HEK293 (cell line): ENCODE data around the gene ALOX12B.

ENCODE experiments used
- CTCF ChIA-PET: fragments of 350-600 bp; formaldehyde crosslinking; extraction: SDS; loops from one replicate; lab custom pipeline; 2021; ENCODE audit warnings: antibody characterized with exemption; lab: Yijun Ruan, JAX
- POLR2A ChIA-PET: fragments of 300-600 bp; formaldehyde crosslinking; extraction: SDS; loops from one replicate; lab custom pipeline; 2020; ENCODE audit warnings: antibody characterized with exemption, inconsistent platforms; lab: Yijun Ruan, JAX
- H3K27ac ChIP-seq: fragments of 200-500 bp; sonication (Bioruptor generic); 2 replicates; pipeline ENCODE4 v1.5.1; 2014; ENCODE audit warnings: low read depth, low read length, control low read depth, inconsistent platforms; ENCODE audit errors: extremely low read depth
- H3K36me3 ChIP-seq, 2 experiments: fragments of 200-500 bp in 1 of 2; sonication (Bioruptor generic) in 1 of 2; 1 replicate in 1 of 2; 2 replicates in 1 of 2; pipeline ENCODE4 v1.5.1; 2014 to 2017; ENCODE audit warnings: inconsistent platforms in 2 of 2, low read length in 2 of 2; ENCODE audit not compliant: control insufficient read depth in 2 of 2, insufficient read depth in 1 of 2
- H3K4me1 ChIP-seq: fragments of 200-500 bp; sonication (Bioruptor generic); 2 replicates; pipeline ENCODE4 v1.5.1; 2014; ENCODE audit warnings: mild to moderate bottlenecking, low read length, inconsistent platforms; ENCODE audit not compliant: control insufficient read depth, insufficient read depth
- H3K4me3 ChIP-seq: 2 replicates; pipeline ENCODE4 v1.5.1; 2011; ENCODE audit warnings: low read depth, mild to moderate bottlenecking, control low read depth, low read length, moderate library complexity
- H3K9me3 ChIP-seq: fragments of 200-500 bp; sonication (Bioruptor generic); 2 replicates; pipeline ENCODE4 v1.5.1; 2014; ENCODE audit warnings: low read depth, low read length, inconsistent platforms; ENCODE audit not compliant: control insufficient read depth, insufficient read depth
- GLIS1 ChIP-seq: fragments of 450-650 bp; formaldehyde crosslinking; IDR thresholded peaks from 2 replicates; pipeline ENCODE4 v1.5.1; 2016; ENCODE audit warnings: missing biosample characterization, missing genetic modification characterization
- KLF16 ChIP-seq: fragments of 450-650 bp; formaldehyde crosslinking; IDR thresholded peaks from 2 replicates; pipeline ENCODE4 v1.5.1; 2017; ENCODE audit warnings: missing biosample characterization, missing genetic modification characterization
- OSR2 ChIP-seq: fragments of 450-650 bp; formaldehyde crosslinking; IDR thresholded peaks from 2 replicates; pipeline ENCODE4 v1.5.1; 2016; ENCODE audit warnings: missing biosample characterization, missing genetic modification characterization
- SP2 ChIP-seq: fragments of 450-650 bp; formaldehyde crosslinking; IDR thresholded peaks from 2 replicates; pipeline ENCODE4 v1.5.1; 2016; ENCODE audit warnings: missing biosample characterization, missing genetic modification characterization
- ZIC2 ChIP-seq: fragments of 450-650 bp; formaldehyde crosslinking; IDR thresholded peaks from 2 replicates; pipeline ENCODE4 v1.5.1; 2016; ENCODE audit warnings: missing biosample characterization, missing genetic modification characterization
- ZNF23 ChIP-seq: fragments of 450-650 bp; formaldehyde crosslinking; IDR thresholded peaks from 2 replicates; pipeline ENCODE4 v1.5.1; 2016; ENCODE audit warnings: missing biosample characterization, missing genetic modification characterization, borderline replicate concordance
- ZNF239 ChIP-seq: fragments of 450-650 bp; formaldehyde crosslinking; IDR thresholded peaks from 2 replicates; pipeline ENCODE4 v1.5.1; 2016; ENCODE audit warnings: missing biosample characterization, missing genetic modification characterization
- ZNF37A ChIP-seq: fragments of 450-650 bp; IDR thresholded peaks from 2 replicates; pipeline ENCODE4 v1.5.1; 2018; ENCODE audit warnings: missing biosample characterization, missing genetic modification characterization
- ZNF510 ChIP-seq: fragments of 450-650 bp; formaldehyde crosslinking; IDR thresholded peaks from 2 replicates; pipeline ENCODE4 v1.5.1; 2018; ENCODE audit warnings: mild to moderate bottlenecking, missing genetic modification characterization, missing biosample characterization; ENCODE audit not compliant: insufficient replicate concordance
- ZNF560 ChIP-seq: fragments of 450-650 bp; formaldehyde crosslinking; IDR thresholded peaks from 2 replicates; pipeline ENCODE4 v1.5.1; 2017; ENCODE audit warnings: missing biosample characterization, missing genetic modification characterization, borderline replicate concordance
- ZNF561 ChIP-seq: fragments of 450-650 bp; IDR thresholded peaks from 2 replicates; pipeline ENCODE4 v1.5.1; 2018; ENCODE audit warnings: missing biosample characterization, missing genetic modification characterization, borderline replicate concordance
- ZNF596 ChIP-seq: fragments of 450-650 bp; IDR thresholded peaks from 2 replicates; pipeline ENCODE4 v1.5.0; 2018; ENCODE audit warnings: missing biosample characterization, mild to moderate bottlenecking, missing genetic modification characterization, moderate library complexity
- ZSCAN16 ChIP-seq: fragments of 450-650 bp; formaldehyde crosslinking; IDR thresholded peaks from 2 replicates; pipeline ENCODE4 v1.5.1; 2016; ENCODE audit warnings: missing biosample characterization, missing genetic modification characterization
- TF ChIP-seq, protein P1 (sequence below): fragments of 450-650 bp; formaldehyde crosslinking; conservative IDR thresholded peaks from 2 replicates; pipeline ENCODE4 v1.5.1; 2016; ENCODE audit warnings: low read depth, missing biosample characterization, missing genetic modification characterization
- TF ChIP-seq, protein P2 (sequence below): fragments of 450-650 bp; formaldehyde crosslinking; IDR thresholded peaks from 2 replicates; pipeline ENCODE4 v1.5.1; 2017; ENCODE audit warnings: missing biosample characterization, missing genetic modification characterization
- TF ChIP-seq, protein P3 (sequence below): fragments of 450-650 bp; formaldehyde crosslinking; IDR thresholded peaks from 2 replicates; pipeline ENCODE4 v1.5.1; 2017; ENCODE audit warnings: missing biosample characterization, missing genetic modification characterization
- TF ChIP-seq, protein P4 (sequence below): fragments of 450-650 bp; formaldehyde crosslinking; IDR thresholded peaks from 2 replicates; pipeline ENCODE4 v1.5.1; 2016; ENCODE audit warnings: missing biosample characterization, missing genetic modification characterization, borderline replicate concordance
- TF ChIP-seq, protein P5 (sequence below): fragments of 450-650 bp; formaldehyde crosslinking; IDR thresholded peaks from 2 replicates; pipeline ENCODE4 v1.5.1; 2016; ENCODE audit warnings: missing biosample characterization, missing genetic modification characterization

The ALOX12B gene

DNA sequence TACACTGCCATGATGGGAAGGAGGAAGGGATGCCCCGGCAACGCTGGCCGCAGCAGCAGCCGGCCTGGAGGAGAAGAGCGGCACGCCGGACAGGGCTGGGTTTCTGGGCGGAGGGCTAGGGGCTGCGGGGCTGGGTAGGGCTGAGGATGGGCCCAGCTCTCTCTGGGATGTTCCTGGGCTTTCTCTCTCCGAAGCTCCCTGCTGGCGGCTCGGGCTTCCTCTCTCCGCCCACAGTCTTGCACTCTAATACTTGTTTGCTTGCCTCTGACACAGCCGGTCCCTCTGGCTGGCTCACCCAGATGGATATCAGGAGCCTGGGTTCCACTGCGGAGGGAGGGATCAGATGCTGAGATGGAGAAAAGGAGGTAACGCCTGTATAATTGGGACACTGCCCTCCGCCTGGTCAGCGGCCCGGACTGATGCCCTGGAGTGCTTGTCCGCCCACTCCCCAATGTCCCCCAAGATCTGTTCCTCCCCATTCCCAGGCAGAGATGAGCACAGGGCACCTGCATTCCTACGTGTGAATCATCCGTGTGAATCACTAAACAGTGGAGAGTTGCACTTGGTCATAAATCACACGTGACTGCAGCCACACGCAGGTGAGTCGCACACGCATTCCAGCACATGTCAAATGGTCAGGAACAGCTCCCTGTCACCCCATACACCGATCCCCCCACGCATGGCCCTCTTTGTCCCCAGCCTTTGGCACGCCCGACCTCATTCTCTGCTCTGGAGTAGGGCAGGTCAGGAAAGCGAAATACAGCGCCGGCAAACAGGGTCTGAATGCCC lies 30.7 kb upstream of the ALOX12B start, which contains the start of gene ALOXE3 (continued):
- TF ChIP-seq, protein P1, sequence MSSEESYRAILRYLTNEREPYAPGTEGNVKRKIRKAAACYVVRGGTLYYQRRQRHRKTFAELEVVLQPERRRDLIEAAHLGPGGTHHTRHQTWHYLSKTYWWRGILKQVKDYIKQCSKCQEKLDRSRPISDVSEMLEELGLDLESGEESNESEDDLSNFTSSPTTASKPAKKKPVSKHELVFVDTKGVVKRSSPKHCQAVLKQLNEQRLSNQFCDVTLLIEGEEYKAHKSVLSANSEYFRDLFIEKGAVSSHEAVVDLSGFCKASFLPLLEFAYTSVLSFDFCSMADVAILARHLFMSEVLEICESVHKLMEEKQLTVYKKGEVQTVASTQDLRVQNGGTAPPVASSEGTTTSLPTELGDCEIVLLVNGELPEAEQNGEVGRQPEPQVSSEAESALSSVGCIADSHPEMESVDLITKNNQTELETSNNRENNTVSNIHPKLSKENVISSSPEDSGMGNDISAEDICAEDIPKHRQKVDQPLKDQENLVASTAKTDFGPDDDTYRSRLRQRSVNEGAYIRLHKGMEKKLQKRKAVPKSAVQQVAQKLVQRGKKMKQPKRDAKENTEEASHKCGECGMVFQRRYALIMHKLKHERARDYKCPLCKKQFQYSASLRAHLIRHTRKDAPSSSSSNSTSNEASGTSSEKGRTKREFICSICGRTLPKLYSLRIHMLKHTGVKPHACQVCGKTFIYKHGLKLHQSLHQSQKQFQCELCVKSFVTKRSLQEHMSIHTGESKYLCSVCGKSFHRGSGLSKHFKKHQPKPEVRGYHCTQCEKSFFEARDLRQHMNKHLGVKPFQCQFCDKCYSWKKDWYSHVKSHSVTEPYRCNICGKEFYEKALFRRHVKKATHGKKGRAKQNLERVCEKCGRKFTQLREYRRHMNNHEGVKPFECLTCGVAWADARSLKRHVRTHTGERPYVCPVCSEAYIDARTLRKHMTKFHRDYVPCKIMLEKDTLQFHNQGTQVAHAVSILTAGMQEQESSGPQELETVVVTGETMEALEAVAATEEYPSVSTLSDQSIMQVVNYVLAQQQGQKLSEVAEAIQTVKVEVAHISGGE (tag by site-specific recombination) = peak; percentile 34; the same call in 1 of the 2 replicates
- TF ChIP-seq KLF16 (tag by site-specific recombination) = 0 out of 2 replicates have a peak, but pooled peaks have one; percentile 22
- TF ChIP-seq, protein P2, sequence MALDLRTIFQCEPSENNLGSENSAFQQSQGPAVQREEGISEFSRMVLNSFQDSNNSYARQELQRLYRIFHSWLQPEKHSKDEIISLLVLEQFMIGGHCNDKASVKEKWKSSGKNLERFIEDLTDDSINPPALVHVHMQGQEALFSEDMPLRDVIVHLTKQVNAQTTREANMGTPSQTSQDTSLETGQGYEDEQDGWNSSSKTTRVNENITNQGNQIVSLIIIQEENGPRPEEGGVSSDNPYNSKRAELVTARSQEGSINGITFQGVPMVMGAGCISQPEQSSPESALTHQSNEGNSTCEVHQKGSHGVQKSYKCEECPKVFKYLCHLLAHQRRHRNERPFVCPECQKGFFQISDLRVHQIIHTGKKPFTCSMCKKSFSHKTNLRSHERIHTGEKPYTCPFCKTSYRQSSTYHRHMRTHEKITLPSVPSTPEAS = no peak

DNA sequence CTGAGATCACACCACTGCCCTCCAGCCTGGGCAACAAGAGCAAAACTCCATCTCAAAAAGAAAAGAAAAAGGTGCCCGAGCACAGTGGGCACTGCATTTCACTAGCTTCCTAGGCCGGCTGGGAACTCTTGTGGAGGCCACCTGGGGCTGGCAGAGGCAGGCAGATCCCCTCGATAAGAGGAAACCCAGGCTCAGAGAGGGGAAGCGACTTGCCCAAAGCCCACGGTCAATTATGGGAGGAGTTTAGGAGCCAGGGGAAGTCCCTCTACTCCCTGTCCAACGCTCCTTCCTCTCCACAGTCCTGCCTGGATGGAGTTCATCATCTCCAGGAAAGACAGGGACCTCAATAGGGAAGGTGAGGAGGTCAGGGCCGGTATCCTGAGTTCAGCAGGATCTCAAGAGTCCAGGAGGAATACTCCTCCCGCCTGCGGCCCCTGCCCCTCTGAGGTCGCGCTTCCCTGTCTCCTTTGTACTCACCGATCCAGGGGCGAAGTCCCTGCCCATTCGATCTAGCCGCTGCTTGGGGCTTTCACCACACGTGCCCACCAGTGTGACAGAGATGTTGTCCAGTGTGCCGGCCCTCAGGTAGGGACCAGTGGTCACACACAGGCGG lies 30.0 kb upstream of the ALOX12B start:
- ChIA-PET CTCF (interaction anchor here (0.8 to 3.5 kb wide), 18 partner anchors 9 to 109 kb away, joined by 3 to 81 read pairs (median 16); partner anchors contain the start of gene ALOX12B), POLR2A (interaction anchor here (3.5 kb wide), 1 partner anchor 105 kb away, joined by 32 read pairs; no protein-coding TSS in a partner anchor)
- Histone ChIP-seq H3K27ac (no peak overlapping the region; the same call in 1 of the 2 replicates), H3K36me3 (no peaks in the 10 kb centered on the region), H3K9me3 (no peaks in the 10 kb centered on the region), H3K4me1 (no peaks in the 10 kb centered on the region; the same call in 1 of the 2 replicates), H3K4me3 (peak overlapping the region; percentile 48)
- TF ChIP-seq ZNF560 (tag by site-specific recombination) (no peak), ZNF37A (tag by site-specific recombination) (no peak), ZNF239 (tag by site-specific recombination) (no peak)
- TF ChIP-seq, protein P3, sequence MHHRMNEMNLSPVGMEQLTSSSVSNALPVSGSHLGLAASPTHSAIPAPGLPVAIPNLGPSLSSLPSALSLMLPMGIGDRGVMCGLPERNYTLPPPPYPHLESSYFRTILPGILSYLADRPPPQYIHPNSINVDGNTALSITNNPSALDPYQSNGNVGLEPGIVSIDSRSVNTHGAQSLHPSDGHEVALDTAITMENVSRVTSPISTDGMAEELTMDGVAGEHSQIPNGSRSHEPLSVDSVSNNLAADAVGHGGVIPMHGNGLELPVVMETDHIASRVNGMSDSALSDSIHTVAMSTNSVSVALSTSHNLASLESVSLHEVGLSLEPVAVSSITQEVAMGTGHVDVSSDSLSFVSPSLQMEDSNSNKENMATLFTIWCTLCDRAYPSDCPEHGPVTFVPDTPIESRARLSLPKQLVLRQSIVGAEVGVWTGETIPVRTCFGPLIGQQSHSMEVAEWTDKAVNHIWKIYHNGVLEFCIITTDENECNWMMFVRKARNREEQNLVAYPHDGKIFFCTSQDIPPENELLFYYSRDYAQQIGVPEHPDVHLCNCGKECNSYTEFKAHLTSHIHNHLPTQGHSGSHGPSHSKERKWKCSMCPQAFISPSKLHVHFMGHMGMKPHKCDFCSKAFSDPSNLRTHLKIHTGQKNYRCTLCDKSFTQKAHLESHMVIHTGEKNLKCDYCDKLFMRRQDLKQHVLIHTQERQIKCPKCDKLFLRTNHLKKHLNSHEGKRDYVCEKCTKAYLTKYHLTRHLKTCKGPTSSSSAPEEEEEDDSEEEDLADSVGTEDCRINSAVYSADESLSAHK (tag by site-specific recombination) = no peak
- TF ChIP-seq, protein P4, sequence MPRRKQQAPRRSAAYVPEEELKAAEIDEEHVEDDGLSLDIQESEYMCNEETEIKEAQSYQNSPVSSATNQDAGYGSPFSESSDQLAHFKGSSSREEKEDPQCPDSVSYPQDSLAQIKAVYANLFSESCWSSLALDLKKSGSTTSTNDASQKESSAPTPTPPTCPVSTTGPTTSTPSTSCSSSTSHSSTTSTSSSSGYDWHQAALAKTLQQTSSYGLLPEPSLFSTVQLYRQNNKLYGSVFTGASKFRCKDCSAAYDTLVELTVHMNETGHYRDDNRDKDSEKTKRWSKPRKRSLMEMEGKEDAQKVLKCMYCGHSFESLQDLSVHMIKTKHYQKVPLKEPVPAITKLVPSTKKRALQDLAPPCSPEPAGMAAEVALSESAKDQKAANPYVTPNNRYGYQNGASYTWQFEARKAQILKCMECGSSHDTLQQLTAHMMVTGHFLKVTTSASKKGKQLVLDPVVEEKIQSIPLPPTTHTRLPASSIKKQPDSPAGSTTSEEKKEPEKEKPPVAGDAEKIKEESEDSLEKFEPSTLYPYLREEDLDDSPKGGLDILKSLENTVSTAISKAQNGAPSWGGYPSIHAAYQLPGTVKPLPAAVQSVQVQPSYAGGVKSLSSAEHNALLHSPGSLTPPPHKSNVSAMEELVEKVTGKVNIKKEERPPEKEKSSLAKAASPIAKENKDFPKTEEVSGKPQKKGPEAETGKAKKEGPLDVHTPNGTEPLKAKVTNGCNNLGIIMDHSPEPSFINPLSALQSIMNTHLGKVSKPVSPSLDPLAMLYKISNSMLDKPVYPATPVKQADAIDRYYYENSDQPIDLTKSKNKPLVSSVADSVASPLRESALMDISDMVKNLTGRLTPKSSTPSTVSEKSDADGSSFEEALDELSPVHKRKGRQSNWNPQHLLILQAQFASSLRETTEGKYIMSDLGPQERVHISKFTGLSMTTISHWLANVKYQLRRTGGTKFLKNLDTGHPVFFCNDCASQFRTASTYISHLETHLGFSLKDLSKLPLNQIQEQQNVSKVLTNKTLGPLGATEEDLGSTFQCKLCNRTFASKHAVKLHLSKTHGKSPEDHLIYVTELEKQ (tag by site-specific recombination) = no peak

DNA sequence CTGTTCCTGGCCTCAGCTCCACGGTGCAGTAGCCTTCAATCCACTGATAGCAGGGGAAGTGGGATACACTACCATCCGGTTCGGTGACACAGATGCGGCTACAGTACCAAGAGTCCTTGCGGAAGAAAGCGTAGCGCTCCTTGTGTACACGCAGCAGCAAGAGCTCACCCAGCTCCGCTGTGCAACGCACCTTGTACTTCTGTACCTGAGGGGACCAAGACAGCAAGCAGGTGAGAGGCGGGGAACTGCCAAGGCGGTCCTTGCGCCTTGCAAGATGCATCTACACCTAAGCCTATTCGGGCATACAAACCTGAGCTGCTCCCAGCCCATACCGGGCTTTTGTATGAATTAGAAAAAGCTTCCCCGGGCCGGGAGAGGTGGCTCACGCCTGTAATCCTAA lies 29.3 kb upstream of the ALOX12B start:
- Histone ChIP-seq H3K4me3 (no peak overlapping the region), H3K27ac (no peak overlapping the region), H3K9me3 (no peaks in the 10 kb centered on the region), H3K36me3 (no peaks in the 10 kb centered on the region), H3K4me1 (no peaks in the 10 kb centered on the region; the same call in 1 of the 2 replicates)
- POLR2A ChIA-PET = no interaction called here
- CTCF ChIA-PET = interaction anchor here (0.6 to 3.5 kb wide), 10 partner anchors 8 to 129 kb away, joined by 3 to 41 read pairs (median 7); no protein-coding TSS in a partner anchor
- no peak for TF ChIP-seq OSR2
- TF ChIP-seq ZNF561 (tag by site-specific recombination) = no peak
- no peak for TF ChIP-seq GLIS1 (tag by site-specific recombination)
- no peak for TF ChIP-seq SP2 (tag by site-specific recombination)
- TF ChIP-seq ZIC2 (tag by site-specific recombination) = no peak
- TF ChIP-seq, protein P5, sequence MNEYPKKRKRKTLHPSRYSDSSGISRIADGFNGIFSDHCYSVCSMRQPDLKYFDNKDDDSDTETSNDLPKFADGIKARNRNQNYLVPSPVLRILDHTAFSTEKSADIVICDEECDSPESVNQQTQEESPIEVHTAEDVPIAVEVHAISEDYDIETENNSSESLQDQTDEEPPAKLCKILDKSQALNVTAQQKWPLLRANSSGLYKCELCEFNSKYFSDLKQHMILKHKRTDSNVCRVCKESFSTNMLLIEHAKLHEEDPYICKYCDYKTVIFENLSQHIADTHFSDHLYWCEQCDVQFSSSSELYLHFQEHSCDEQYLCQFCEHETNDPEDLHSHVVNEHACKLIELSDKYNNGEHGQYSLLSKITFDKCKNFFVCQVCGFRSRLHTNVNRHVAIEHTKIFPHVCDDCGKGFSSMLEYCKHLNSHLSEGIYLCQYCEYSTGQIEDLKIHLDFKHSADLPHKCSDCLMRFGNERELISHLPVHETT (tag by site-specific recombination) = no peak
- TF ChIP-seq ZSCAN16 (tag by site-specific recombination) = no peak
- no peak for TF ChIP-seq ZNF23 (tag by site-specific recombination)
- no peak for TF ChIP-seq ZNF596 (tag by site-specific recombination)
- no peak for TF ChIP-seq ZNF510 (tag by site-specific recombination)
